ENCODE data around the gene BCR. TPM values are rescaled to one million over a fixed set of nuclear protein-coding genes. Genes with fewer than 3 reads are reported as not detected.

The BCR gene
- total RNA-seq, 2 experiments from 2014 or later, result 42.2 to 51.3 TPM

- H4K20me1 ChIP-seq (ENCODE audit: insufficient read depth, low read length), result no peaks in the 10 kb centered on the region
- TF ChIP-seq CTCF (conservative IDR thresholded peaks at IDR 0.05; ENCODE audit: low read length) (no peak), EZH2phosphoT487 (IDR thresholded peaks at IDR 0.05; ENCODE audit: borderline replicate concordance, low read depth, low read length) (no peak)
- no peaks in the 10 kb centered on the region for H3K4me1 ChIP-seq (ENCODE audit: insufficient read depth, low read length, poor library complexity, severe bottlenecking)
- H3K9me2 ChIP-seq (ENCODE audit: insufficient read depth, low read length), result no peaks in the 10 kb centered on the region
- H3K36me3 ChIP-seq (ENCODE audit: insufficient read depth, low read length), result peaks cover 33% of the 10 kb centered on the region
- no peak overlapping the region for H3K4me3 ChIP-seq (ENCODE audit: low read depth, low read length, poor library complexity, severe bottlenecking)
- no peak overlapping the region for H2AFZ ChIP-seq (ENCODE audit: low read length)
- no peak overlapping the region for H3K27ac ChIP-seq (ENCODE audit: low read depth, low read length, poor library complexity, severe bottlenecking)
- DNase-seq (ENCODE audit: low spot score), result no peak
- POLR2A ChIA-PET, result interaction anchor here (0.6 to 1.3 kb wide), 2 partner anchors 18 to 992 kb away, joined by 3 read pairs; no protein-coding TSS in a partner anchor
- H3K4me2 ChIP-seq (ENCODE audit: low read length), result no peak overlapping the region
- H3K79me2 ChIP-seq (ENCODE audit: insufficient read depth, low read depth, low read length), result peaks cover 10% of the 10 kb centered on the region; the same call in 1 of the 2 replicates
- H3K9me3 ChIP-seq (ENCODE audit: low read length), result peaks cover 19% of the 10 kb centered on the region
- intact Hi-C loops (cut with micrococcal nuclease; ENCODE audit: unreplicated experiment), result no loop called here
- CTCF ChIA-PET (ENCODE audit: unreplicated experiment), result no interaction called here
- no TSS peak for BruUV-seq (replicated peaks)
Measured at GRCh38 chr22:23232094-23232905, 52.0 kb downstream of the BCR start.

- intact Hi-C loops (cut with micrococcal nuclease; ENCODE audit: unreplicated experiment), result no loop called here
- no peaks in the 10 kb centered on the region for H3K4me1 ChIP-seq (ENCODE audit: insufficient read depth, low read length, poor library complexity, severe bottlenecking)
- CTCF ChIA-PET (ENCODE audit: unreplicated experiment), result no interaction called here
Measured at GRCh38 chr22:23233084-23233531, 52.8 kb downstream of the BCR start.

More at GRCh38 chr22:23233084-23233531, 52.8 kb downstream of the BCR start:
- TF ChIP-seq CTCF (conservative IDR thresholded peaks at IDR 0.05; ENCODE audit: low read length) (no peak), EZH2phosphoT487 (IDR thresholded peaks at IDR 0.05; ENCODE audit: borderline replicate concordance, low read depth, low read length) (no peak)
- POLR2A ChIA-PET, result no interaction called here
- H3K36me3 ChIP-seq (ENCODE audit: insufficient read depth, low read length), result peaks cover 31% of the 10 kb centered on the region
- H2AFZ ChIP-seq (ENCODE audit: low read length), result no peak overlapping the region
- no peak for DNase-seq (ENCODE audit: low spot score)
- no TSS peak for BruUV-seq (replicated peaks)
- H3K4me2 ChIP-seq (ENCODE audit: low read length), result no peak overlapping the region
- no peak overlapping the region for H3K4me3 ChIP-seq (ENCODE audit: low read depth, low read length, poor library complexity, severe bottlenecking)
- H4K20me1 ChIP-seq (ENCODE audit: insufficient read depth, low read length), result no peaks in the 10 kb centered on the region
- H3K79me2 ChIP-seq (ENCODE audit: insufficient read depth, low read depth, low read length), result peaks cover 10% of the 10 kb centered on the region; the same call in 1 of the 2 replicates
- no peaks in the 10 kb centered on the region for H3K9me2 ChIP-seq (ENCODE audit: insufficient read depth, low read length)
- peaks cover 16% of the 10 kb centered on the region for H3K9me3 ChIP-seq (ENCODE audit: low read length)
- no peak overlapping the region for H3K27ac ChIP-seq (ENCODE audit: low read depth, low read length, poor library complexity, severe bottlenecking)
